LNCaP clone FGC (cell line): ENCODE results near the gene ELF4.

ENCODE experiments used
- DNase-seq: peaks from one replicate; pipeline ENCODE4 v3.0.0-alpha.2; 2011; ENCODE audit warnings: low read depth
- H3K4me3 ChIP-seq: 2 replicates; pipeline ENCODE4 v1.5.1; 2011; ENCODE audit warnings: mild to moderate bottlenecking, low read depth, low read length, control low read depth
- CTCF ChIP-seq: IDR thresholded peaks from 2 replicates; pipeline ENCODE4 v1.5.1; 2012; ENCODE audit warnings: mild to moderate bottlenecking; ENCODE audit not compliant: control insufficient read depth, insufficient read depth; ENCODE audit errors: extremely low read depth

ELF4 gene

GRCh38 chrX:130093271-130093670, 17.0 kb downstream of the ELF4 start:
- no peak for TF ChIP-seq CTCF
- no peak overlapping the region for H3K4me3 ChIP-seq
- no peak for DNase-seq

- DNase-seq = no peak
- TF ChIP-seq CTCF = no peak
- H3K4me3 ChIP-seq = no peak overlapping the region
These were observed 18.2 kb downstream of the ELF4 start for GRCh38 chrX:130091980-130092522.

GRCh38 chrX:130090364-130090763, 19.9 kb downstream of the ELF4 start:
- no peak for DNase-seq
- H3K4me3 ChIP-seq = no peak overlapping the region
- no peak for TF ChIP-seq CTCF

GRCh38 chrX:130086447-130087206, 23.7 kb downstream of the ELF4 start:
- no peak overlapping the region for H3K4me3 ChIP-seq
- TF ChIP-seq CTCF = no peak
- DNase-seq = no peak

- TF ChIP-seq CTCF = no peak
- no peak overlapping the region for H3K4me3 ChIP-seq
- no peak for DNase-seq
These were observed 24.5 kb downstream of the ELF4 start for GRCh38 chrX:130085551-130086446.

- TF ChIP-seq CTCF = no peak
- H3K4me3 ChIP-seq = no peak overlapping the region
- DNase-seq = no peak
These were observed 25.6 kb downstream of the ELF4 start for GRCh38 chrX:130084631-130085237.
